Stimulated activated CD8-positive, alpha-beta memory T cell treated with anti-CD3 and anti-CD28 coated beads, Interleukin-12 subunit alpha, Interleukin-12 subunit beta, amount 100 ng/mL, for 1 hour (primary cell): Measurements from ENCODE around the gene TCF7L2.
"Not testable (repeated sequence)": the region's sequence is repeated elsewhere in the genome, so short reads cannot be mapped to it uniquely, and the experiment has no call there.

Experiments
- DNase-seq: peaks from one replicate; pipeline ENCODE4 v3.0.0-alpha.2; 2020; ENCODE audit warnings: low read depth

TCF7L2 gene

DNA sequence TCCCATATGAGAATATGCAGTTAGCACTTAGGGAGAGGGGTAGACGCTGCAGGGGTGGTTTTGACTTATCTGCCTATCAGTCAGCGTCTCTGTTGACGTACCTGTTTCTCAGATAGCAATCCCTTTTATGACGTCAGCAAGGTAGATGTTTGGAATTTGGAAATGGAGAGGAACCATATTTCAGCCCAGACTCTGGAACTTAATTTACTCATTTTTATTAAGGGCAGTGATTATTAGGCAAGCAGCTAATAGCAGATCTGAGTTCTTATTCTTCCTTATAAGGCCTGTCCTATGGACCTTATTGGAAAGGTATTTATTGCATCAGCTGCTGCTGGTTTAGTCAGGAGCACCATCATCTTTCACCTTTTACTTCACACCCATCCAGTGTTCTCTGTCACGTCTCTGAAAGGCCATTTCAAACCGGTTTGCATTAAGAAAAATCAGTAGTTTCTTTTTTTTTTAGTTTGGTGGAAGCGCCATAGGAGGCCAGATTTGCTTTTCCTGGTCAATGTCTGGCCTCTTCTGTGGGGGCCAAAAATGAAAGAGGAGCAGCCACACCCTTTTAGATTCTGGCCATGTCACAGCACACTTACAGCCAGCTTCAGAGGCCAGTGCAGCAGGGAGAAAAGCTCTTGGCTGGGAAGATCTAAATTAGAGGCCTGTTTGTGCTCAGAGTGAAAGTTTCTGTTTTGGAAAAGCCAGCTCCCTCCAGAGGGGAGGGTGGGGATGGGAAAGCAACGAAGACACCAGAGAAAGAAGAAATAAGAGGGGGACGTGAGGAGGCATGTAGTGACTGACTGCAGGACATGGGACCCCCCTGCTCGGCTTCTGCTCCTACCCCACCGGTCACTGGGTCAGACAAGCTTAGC, 146.3 kb downstream of the TCF7L2 start:
- DNase-seq, result no peak

DNA sequence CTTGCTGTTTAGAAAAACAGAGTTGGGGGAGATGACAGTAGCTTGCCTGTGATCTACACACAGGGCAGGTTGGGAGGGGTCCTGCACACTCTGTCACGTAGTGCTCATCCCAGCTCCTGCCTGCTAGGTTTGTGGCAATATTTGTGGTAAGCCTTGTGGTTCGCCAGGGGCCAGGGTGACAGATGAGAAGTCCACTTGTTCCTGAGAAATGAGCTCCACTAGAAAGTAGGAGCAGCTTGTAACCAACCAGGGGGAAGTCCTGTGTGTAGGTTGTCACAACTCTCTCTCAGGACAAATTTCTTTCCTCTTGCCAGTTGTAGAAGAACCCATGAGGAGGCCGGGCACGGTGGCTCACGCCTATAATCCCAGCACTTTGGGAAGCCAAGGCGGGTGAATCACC, 147.0 kb downstream of the TCF7L2 start:
- no peak for DNase-seq

GRCh38 chr10:113099431-113100183, 149.6 kb downstream of the TCF7L2 start:
- no peak for DNase-seq

DNA sequence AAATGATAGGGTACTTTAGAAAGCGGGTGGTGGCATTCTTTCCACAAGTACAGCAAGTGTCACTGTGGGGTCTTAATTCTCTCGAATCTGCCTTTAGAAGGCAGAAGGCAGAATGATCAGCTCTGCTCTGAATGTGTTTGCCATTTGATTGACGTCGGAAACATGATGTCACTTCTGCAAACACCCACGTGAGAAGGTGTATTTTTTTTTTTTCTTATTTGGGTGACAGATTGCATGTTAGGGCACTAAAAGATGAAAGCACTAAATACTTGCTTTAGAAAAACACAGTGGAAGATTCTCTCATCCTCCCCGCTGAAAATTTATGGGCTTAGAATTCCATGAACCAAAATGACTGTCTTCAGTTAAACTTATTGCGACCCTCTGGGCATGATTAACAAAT, 150.2 kb downstream of the TCF7L2 start:
- DNase-seq, result no peak

DNA sequence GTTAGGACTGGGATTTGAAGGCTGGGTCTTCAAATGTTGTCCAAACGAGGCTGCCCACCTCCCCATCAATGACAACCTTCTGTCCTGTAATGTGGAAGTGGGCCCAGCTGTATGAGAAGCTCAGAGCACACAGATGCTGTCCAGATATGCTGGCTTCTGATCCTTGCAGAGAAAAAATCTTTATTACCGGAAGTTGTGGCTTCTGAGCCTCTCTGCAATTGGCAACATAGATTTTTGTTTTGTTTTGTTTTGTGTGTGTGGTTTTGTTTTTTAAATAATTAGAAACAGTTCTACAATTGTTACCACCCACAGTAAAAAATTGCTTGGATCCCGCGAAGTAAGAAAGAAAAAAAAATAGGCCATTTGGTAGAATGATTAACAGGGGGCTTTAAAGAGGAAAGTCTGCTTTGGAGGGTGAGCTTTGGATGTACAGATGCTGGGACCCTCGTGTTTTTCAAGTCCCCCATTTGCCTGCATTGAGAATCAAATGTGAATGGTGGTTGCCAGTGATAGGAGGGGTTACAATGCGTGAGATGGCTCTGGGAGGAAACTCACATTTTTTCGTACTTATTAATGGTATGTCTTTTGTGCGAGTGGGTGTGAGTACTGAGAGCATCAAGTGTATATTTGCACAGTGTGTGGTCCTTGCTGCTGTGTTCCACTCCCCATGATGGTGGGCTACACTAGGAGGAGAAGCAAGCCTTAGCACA, 153.2 kb downstream of the TCF7L2 start:
- no peak for DNase-seq

DNA sequence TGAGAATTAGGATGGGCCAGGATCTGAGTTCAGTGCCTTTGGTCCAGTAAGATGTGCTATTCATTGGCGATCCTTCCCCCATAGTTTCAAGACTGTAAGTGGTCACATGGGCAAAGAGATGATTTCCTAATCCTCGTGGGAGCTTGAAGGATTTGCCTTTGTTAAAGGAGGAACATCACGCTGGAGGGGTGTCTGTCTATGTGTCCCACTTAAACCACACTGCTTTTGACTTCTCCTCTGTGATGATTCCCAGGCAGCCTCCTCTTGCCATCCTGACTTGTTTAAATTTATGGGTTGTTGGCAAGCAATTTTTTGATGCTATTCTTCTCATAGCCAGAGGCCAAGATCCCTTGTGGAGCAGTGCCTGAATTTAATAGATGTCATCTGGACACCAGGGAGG, 154.0 kb downstream of the TCF7L2 start:
- DNase-seq, result no peak

- no peak for DNase-seq
Observed at GRCh38 chr10:113108194-113108835, 158.3 kb downstream of the TCF7L2 start.

GRCh38 chr10:113108948-113109347, 158.9 kb downstream of the TCF7L2 start:
- DNase-seq, result no peak

DNA sequence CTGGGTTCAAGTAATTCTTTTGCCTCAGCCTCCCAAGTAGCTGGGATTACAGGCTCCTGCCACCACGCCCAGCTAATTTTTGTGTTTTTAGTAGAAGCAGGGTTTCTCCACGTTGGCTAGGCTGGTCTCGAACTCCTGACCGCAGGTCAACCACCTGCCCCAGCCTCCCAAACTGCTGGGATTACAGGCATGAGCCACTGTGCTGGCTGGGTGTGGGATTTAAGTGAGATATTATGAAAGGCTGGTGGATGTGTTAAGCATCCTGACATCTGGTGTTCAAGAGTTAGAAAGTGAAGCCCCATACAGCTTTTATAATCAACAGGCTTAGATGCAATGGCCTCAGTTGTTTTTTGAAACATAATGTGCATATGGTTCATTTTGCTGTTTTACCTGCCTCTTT, 159.4 kb downstream of the TCF7L2 start:
- DNase-seq, result not testable (repeated sequence)

DNA sequence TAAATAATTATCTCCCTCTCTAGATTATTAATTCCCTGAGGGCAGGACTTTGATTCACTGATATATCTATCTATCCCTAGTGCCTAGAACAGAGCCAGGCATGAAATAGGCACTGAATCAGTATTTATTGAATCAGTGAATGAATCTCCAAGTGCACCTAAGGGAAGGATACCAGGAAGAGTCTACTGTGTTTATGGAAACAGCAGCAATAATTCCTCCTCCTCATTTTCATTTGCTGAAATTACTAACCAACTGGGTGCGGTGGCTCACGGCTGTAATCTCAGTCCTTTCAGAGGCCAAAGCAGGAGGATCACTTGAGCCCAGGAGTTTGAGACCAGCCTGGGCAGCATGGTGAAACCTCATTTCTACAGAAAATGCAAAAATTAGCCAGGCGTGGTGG, 161.2 kb downstream of the TCF7L2 start:
- DNase-seq, result no peak

DNA sequence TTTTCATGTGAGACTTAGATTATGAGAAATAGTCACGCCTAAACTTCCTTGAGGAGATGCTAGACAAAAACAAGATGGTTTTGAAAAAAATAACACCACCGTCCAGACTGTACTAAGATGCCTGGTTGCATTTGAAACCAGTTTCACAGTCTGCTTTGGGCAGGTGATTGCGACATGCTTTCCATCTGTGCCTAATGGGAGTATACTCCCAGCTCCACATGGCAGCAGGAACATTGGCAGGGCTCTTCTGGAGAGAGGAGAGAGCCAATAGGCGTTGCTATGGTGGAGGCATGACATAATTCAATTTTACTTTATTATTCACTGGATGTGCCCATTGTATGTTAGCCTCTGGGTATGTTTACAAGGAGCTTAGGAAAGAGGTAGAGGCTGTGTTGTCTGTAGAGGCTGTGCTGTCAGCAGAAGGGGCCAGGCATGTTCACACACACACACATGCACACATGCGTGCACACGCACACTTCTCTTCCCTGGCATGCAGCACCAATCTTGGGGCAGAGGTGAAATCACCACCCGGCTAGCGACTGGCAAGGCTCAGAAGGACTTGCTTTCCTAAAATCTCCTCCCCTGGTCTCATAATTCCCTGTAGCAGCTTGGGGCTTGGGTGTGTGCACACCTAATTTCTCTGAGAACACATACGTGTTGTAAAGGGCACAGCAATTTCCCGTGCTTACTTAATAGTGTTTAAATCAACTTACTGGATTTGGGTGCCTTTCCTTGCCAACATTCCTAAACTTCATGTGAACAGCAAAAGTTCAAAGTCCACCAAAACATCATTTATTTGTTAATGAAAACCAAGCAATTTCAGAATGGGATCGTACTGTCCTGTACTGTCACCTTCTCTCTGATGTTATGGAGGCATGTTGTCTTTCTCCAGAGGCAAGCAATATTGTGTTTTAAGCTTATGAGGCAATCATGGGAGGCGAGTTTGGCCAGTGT, 162.1 kb downstream of the TCF7L2 start:
- DNase-seq, result no peak

DNA sequence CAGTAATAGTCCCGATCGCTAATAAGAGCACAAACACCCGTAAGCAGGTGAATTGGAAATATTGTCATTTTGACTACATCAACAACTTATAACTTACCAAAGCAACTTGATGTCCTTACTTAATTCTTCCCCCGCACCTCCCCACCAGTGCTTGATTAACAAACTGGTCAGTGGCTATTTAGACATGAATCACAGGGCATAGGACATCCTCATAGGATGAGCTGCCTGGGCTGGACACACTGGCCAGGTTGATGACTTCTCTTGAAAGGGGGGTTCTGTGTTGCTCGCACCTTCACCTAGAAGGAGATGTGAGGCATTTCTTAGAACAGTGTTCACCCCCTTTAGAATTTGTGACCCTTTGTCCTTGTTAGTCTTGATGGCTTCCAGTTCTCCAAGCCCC, 163.2 kb downstream of the TCF7L2 start:
- DNase-seq, result no peak

DNA sequence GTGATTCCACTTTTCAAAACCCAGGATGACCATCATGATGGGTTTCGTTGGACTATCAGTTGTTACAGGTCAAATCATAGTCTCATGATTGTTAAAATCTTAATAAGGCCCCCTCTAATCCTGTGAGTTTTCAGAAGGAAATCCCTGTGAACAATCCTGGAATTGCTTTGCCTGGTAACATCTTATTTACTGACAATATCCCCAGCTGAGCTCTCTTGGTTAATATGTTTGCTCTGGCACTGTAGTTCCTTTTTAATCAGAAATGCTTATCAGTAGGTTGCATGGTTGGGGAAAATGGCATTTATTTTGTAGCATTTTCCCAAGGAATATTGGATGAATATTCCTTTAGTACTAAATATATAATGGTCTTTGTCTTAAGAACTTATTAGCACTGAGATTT, 163.9 kb downstream of the TCF7L2 start:
- no peak for DNase-seq

DNA sequence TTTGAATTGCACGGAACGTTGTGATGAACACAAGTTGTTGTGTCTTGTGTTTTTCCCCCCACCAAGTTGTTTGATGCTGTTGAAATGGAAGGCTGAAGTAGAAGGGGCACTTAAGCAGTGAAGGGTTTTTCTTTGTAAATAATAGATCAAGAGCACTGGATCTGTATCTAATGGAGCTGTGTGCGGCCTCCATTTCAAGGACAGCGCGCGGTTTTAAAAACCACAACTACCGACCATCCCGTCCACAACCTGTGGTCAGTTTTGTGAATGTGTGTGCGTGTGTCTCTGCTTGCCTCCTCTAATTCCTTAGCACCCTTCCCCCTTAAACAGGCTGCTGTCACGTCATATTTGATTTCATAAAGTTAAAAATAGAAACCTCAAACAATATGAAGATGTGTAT, 165.5 kb downstream of the TCF7L2 start:
- DNase-seq, result no peak

DNA sequence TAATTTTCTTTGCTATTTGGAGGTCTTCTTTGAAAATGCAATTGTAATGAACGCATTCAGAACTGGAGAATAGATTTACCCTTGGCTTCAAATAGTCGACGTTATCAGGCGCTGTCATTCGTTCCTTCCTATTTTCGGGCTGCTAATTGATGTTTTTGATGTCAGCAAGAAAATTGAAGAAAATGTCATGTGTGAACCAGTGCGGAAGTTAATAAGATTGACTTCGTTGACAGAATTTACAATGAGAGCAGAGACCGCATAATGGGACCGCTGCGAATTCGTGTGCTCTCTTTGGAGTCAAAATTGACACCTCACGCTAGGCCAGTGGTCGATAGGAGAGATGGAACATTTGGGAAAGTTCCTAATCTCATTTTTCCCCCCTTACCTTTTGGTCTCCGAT, 168.8 kb downstream of the TCF7L2 start:
- no peak for DNase-seq

- DNase-seq, result no peak
Observed at GRCh38 chr10:113119801-113120200, 169.8 kb downstream of the TCF7L2 start.

DNA sequence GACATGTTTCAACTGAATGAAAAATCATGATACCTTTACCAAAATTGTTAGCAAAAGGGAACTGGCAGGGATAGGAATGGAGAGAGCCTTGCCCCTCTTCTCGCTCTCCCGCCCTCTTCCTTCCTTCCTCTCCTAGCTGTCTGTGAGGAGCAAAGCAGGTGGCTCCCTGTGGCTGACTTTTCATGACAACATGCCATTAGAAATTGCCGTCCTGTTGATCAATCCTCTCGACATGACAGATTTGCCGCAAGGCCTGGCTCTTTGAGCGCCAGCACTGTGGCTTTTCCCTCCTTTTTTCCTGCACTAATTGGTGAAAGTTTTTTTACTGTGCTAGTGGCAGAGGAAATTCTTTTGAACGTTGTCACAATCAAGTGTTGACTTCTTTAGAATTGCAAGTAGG, 171.1 kb downstream of the TCF7L2 start:
- no peak for DNase-seq

DNA sequence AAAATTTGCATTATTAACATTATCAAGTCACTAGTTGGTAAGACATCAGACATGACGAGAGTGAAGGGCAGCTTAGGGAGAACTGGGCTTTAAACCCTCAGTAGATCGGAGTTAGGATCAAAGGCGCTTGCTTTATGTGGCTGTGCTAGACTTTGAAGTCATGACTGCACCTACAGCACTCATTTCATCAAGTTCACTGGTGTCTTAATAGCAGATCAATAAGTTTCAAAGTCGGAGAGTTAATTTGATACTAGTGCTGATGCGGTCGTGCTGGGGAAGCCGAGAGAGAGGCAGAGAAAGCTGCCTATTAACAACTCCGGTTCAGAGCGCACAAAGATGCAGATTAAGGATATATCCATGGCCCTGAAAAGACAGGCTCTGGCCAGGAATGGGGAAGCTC, 172.9 kb downstream of the TCF7L2 start:
- no peak for DNase-seq

GRCh38 chr10:113124724-113125123, 174.7 kb downstream of the TCF7L2 start:
- DNase-seq, result no peak

GRCh38 chr10:113125612-113126011, 175.6 kb downstream of the TCF7L2 start:
- DNase-seq, result no peak
